A549 (cell line): ENCODE measurements around the gene DNAH1. TPM values are rescaled to one million over a fixed set of nuclear protein-coding genes. Genes with fewer than 3 reads are reported as not detected.

Experiments
- ATAC-seq, 2 experiments: fragments of 200-7000 bp in 1 of 2; fragments of >200 bp in 1 of 2; cut with Nextera tagmentation in 1 of 2; cut with Tn5 transposase in 1 of 2; 3 replicates each; pipeline versions ENCODE4 v1.8.0 to v1.9.1; 2018 to 2020; ENCODE audit warnings: mild to moderate bottlenecking in 1 of 2, moderate library complexity in 1 of 2
- CTCF ChIA-PET: fragments of 300-600 bp; sonication (Branson Sonifier 250); formaldehyde crosslinking; extraction: SDS; loops from one replicate; lab custom pipeline; 2021; ENCODE audit warnings: antibody characterized with exemption, inconsistent platforms; lab: Yijun Ruan, JAX
- POLR2A ChIA-PET: fragments of 350-600 bp; formaldehyde crosslinking; extraction: SDS; loops from one replicate; lab custom pipeline; 2021; ENCODE audit warnings: antibody characterized with exemption, inconsistent platforms; lab: Yijun Ruan, JAX
- DNase-seq, 2 experiments: peaks; one replicate each; pipeline versions ENCODE4 v3.0.0 to v3.0.0-alpha.2; 2011 to 2016; ENCODE audit warnings: low read depth in 1 of 2, low spot score in 1 of 2
- FAIRE-seq: peaks from 2 replicates; lab custom pipeline; 2011; peaks lifted over from hg19 to GRCh38; lab: Jason Lieb, UNC
- H3K27ac ChIP-seq, 2 experiments: fragments of >200 bp; sonication (Bioruptor Twin); formaldehyde crosslinking; 3 replicates each; pipeline ENCODE4 v1.5.1; 2016 to 2017
- H3K4me1 ChIP-seq: fragments of >200 bp; sonication (Bioruptor Twin); formaldehyde crosslinking; 3 replicates; pipeline ENCODE4 v1.6.1; 2016
- H3K4me2 ChIP-seq: fragments of >200 bp; sonication (Bioruptor Twin); formaldehyde crosslinking; 3 replicates; pipeline ENCODE4 v1.6.1; 2016
- H3K4me3 ChIP-seq: fragments of >200 bp; sonication (Bioruptor Twin); formaldehyde crosslinking; 3 replicates; pipeline ENCODE4 v1.5.1; 2016
- H3K9me3 ChIP-seq: fragments of >200 bp; sonication (Bioruptor Twin); formaldehyde crosslinking; 3 replicates; pipeline ENCODE4 v1.6.1; 2016
- CBX2 ChIP-seq: fragments of 200-600 bp; sonication (generic); IDR thresholded peaks from 2 replicates; pipeline ENCODE4 v1.6.1; 2016; ENCODE audit warnings: low read depth, mild to moderate bottlenecking, borderline replicate concordance
- FOSL2 ChIP-seq, 2 experiments: fragments of 450-650 bp in 1 of 2; fragments of >200 bp in 1 of 2; sonication (Bioruptor Twin) in 1 of 2; formaldehyde crosslinking; IDR thresholded peaks; 2 replicates each; pipeline versions ENCODE4 v1.5.0 to v1.6.1; 2016 to 2020; ENCODE audit warnings: mild to moderate bottlenecking in 1 of 2, moderate library complexity in 1 of 2
- FOXS1 ChIP-seq: fragments of 250-450 bp; sonication (Bioruptor Pico); IDR thresholded peaks from 2 replicates; pipeline ENCODE4 v1.5.0; 2020; ENCODE audit warnings: mild to moderate bottlenecking, moderate library complexity
- GATA3 ChIP-seq: IDR thresholded peaks from 2 replicates; pipeline ENCODE4 v1.6.1; 2012; ENCODE audit warnings: borderline replicate concordance
- HOXA7 ChIP-seq: fragments of 250-450 bp; sonication (Bioruptor Pico); IDR thresholded peaks from 2 replicates; pipeline ENCODE4 v1.5.0; 2020; ENCODE audit warnings: mild to moderate bottlenecking, moderate library complexity
- HOXB13 ChIP-seq: fragments of 250-450 bp; sonication (Bioruptor Pico); IDR thresholded peaks from 2 replicates; pipeline ENCODE4 v1.5.0; 2020; ENCODE audit warnings: low read depth, mild to moderate bottlenecking, moderate library complexity
- KDM1A ChIP-seq: fragments of 200-600 bp; sonication (generic); IDR thresholded peaks from 2 replicates; pipeline ENCODE4 v1.6.1; 2016; ENCODE audit warnings: low read depth, mild to moderate bottlenecking
- KDM5A ChIP-seq: fragments of 200-600 bp; sonication (generic); IDR thresholded peaks from 2 replicates; pipeline ENCODE4 v1.6.1; 2016; ENCODE audit warnings: antibody characterized with exemption, mild to moderate bottlenecking
- MAFK ChIP-seq: fragments of 450-650 bp; IDR thresholded peaks from 2 replicates; pipeline ENCODE4 v1.6.1; 2014; ENCODE audit not compliant: partially characterized antibody
- MYC ChIP-seq: IDR thresholded peaks from 2 replicates; pipeline ENCODE4 v1.6.1; 2012; ENCODE audit warnings: mild to moderate bottlenecking, inconsistent platforms, low read length, improper control_type of control experiment, borderline replicate concordance
- NR3C1 ChIP-seq: fragments of >200 bp; sonication (Bioruptor Twin); formaldehyde crosslinking; IDR thresholded peaks from 3 replicates; pipeline ENCODE4 v1.6.1; 2017
- PHF8 ChIP-seq: fragments of 200-600 bp; sonication (generic); IDR thresholded peaks from 2 replicates; pipeline ENCODE4 v1.6.1; 2016; ENCODE audit warnings: low read depth, mild to moderate bottlenecking, antibody characterized with exemption, moderate library complexity, borderline replicate concordance
- RARB ChIP-seq: fragments of 250-450 bp; sonication (Bioruptor Pico); IDR thresholded peaks from 2 replicates; pipeline ENCODE4 v1.8.0; 2021; ENCODE audit warnings: mild to moderate bottlenecking, moderate library complexity
- TFCP2L1 ChIP-seq: fragments of 250-450 bp; sonication (Bioruptor Pico); IDR thresholded peaks from 2 replicates; pipeline ENCODE4 v1.5.0; 2021; ENCODE audit warnings: mild to moderate bottlenecking
- ZFP36 ChIP-seq: fragments of 450-650 bp; IDR thresholded peaks from 2 replicates; pipeline ENCODE4 v1.6.1; 2014; ENCODE audit warnings: borderline replicate concordance; ENCODE audit not compliant: partially characterized antibody
- ZNF302 ChIP-seq: fragments of 250-450 bp; sonication (Bioruptor Pico); IDR thresholded peaks from 2 replicates; pipeline ENCODE4 v1.9.0; 2021; ENCODE audit warnings: inconsistent platforms, mild to moderate bottlenecking, moderate library complexity
- ZSCAN20 ChIP-seq: fragments of 250-450 bp; sonication (Bioruptor Pico); IDR thresholded peaks from 2 replicates; pipeline ENCODE4 v1.8.0; 2022; ENCODE audit warnings: mild to moderate bottlenecking, moderate library complexity
- WGBS: methylation state at CpG from one replicate; pipeline ENCODE4 v1.1.6; 2017; ENCODE audit errors: missing lambda C conversion rate; 5-methylcytosine and 5-hydroxymethylcytosine counted together
- polyA plus RNA-seq, 4 experiments: library from polyadenylated mRNA; depleted of rRNA in 3 of 4; stranded (reverse); fragments of >200 nt; fragmentation: RNase III in 1 of 4; extraction: RNeasy Plus Mini Kit Qiagen cat#74134 plus additional on column Dnase treatment in 1 of 4; gene quantifications; 2 replicates in 3 of 4; 3 replicates in 1 of 4; pipeline ENCODE4 v1.2.3, GENCODE V29; 2011 to 2017
- TF ChIP-seq, protein P1 (sequence below): IDR thresholded peaks from 2 replicates; pipeline ENCODE4 v1.6.1; 2012
- TF ChIP-seq, protein P2 (sequence below): IDR thresholded peaks from 2 replicates; pipeline ENCODE4 v1.6.1; 2012
- TF ChIP-seq, protein P3 (sequence below): fragments of 150-350 bp; IDR thresholded peaks from 2 replicates; pipeline ENCODE4 v1.6.1; 2014; ENCODE audit warnings: low read depth, mild to moderate bottlenecking, low read length
- TF ChIP-seq, protein P4 (sequence below): fragments of 250-450 bp; sonication (Bioruptor Pico); IDR thresholded peaks from 2 replicates; pipeline ENCODE4 v1.5.0; 2020; ENCODE audit warnings: low read depth, mild to moderate bottlenecking, moderate library complexity
- TF ChIP-seq, protein P5 (sequence below): fragments of >200 bp; sonication (Bioruptor Twin); formaldehyde crosslinking; IDR thresholded peaks from 2 replicates; pipeline ENCODE4 v1.6.1; 2016
- TF ChIP-seq, protein P6 (sequence below): fragments of >200 bp; sonication (Bioruptor Twin); formaldehyde crosslinking; IDR thresholded peaks from 3 replicates; pipeline ENCODE4 v1.6.1; 2016

DNAH1 gene
- polyA plus RNA-seq, 2 of the 4 experiments (the other 2 are of a cell fraction) = 0.65 to 1.6 TPM

DNA sequence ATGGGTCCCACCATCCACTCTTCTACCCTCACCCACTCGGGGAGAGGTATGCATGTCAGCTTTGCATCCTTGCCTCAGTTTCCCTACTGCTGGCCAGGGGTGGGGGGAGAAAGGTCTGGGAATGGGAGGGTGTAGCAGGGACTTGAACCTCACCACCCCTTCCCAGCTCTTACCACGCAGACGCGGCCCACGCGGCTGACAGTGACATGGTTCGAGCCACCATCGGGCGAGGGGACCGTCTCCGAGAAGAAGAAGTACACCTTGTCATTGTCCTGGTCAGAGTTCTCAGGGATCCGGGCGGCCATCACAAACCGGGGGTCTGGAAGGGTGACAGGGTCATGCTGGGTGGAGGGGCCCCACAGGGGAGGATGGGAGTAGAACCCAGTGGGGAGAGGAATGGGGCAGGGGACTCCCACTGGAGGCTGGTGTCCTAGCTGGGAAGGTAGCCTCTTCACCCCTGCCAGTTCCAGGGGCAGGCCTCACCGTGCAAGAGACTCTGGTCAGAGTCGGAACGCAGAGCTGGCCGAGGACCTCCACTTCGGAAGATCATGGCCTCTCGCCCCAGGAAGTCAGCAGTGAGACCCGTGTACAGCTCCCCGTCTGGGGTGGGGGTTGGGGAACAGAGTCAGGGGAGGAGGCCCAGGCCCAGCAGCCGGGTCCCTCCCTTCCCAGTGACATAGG lies 125.1 kb downstream of the DNAH1 start:
- H3K27ac ChIP-seq = no peak overlapping the region
- H3K4me1 ChIP-seq = no peaks in the 10 kb centered on the region
- ATAC-seq = no peak
- H3K4me3 ChIP-seq = no peak overlapping the region
- H3K4me2 ChIP-seq = no peak overlapping the region
- no peak for FAIRE-seq
- 91% methylated on average over 15 of the region's 23 CpGs for WGBS
- no peak for DNase-seq
- no peaks in the 10 kb centered on the region for H3K9me3 ChIP-seq
- POLR2A ChIA-PET = no interaction called here
- TF ChIP-seq MYC (no peak), RARB (no peak), FOSL2 (IDR thresholded peaks at IDR 0.05) (no peak), FOSL2 (CRISPR knock-in tag; IDR thresholded peaks at IDR 0.05) (no peak), KDM1A (no peak), PHF8 (no peak), ZSCAN20 (CRISPR knock-in tag) (no peak), MAFK (no peak), CBX2 (no peak), FOXS1 (CRISPR knock-in tag) (no peak), KDM5A (no peak), HOXB13 (CRISPR knock-in tag) (no peak), TFCP2L1 (no peak), ZNF302 (no peak), GATA3 (no peak)
- TF ChIP-seq, protein P1, sequence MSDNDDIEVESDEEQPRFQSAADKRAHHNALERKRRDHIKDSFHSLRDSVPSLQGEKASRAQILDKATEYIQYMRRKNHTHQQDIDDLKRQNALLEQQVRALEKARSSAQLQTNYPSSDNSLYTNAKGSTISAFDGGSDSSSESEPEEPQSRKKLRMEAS = no peak
- TF ChIP-seq, protein P2, sequence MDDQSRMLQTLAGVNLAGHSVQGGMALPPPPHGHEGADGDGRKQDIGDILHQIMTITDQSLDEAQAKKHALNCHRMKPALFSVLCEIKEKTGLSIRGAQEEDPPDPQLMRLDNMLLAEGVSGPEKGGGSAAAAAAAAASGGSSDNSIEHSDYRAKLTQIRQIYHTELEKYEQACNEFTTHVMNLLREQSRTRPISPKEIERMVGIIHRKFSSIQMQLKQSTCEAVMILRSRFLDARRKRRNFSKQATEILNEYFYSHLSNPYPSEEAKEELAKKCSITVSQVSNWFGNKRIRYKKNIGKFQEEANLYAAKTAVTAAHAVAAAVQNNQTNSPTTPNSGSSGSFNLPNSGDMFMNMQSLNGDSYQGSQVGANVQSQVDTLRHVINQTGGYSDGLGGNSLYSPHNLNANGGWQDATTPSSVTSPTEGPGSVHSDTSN = no peak
- TF ChIP-seq, protein P3, sequence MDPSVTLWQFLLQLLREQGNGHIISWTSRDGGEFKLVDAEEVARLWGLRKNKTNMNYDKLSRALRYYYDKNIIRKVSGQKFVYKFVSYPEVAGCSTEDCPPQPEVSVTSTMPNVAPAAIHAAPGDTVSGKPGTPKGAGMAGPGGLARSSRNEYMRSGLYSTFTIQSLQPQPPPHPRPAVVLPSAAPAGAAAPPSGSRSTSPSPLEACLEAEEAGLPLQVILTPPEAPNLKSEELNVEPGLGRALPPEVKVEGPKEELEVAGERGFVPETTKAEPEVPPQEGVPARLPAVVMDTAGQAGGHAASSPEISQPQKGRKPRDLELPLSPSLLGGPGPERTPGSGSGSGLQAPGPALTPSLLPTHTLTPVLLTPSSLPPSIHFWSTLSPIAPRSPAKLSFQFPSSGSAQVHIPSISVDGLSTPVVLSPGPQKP = no peak
- TF ChIP-seq, protein P4, sequence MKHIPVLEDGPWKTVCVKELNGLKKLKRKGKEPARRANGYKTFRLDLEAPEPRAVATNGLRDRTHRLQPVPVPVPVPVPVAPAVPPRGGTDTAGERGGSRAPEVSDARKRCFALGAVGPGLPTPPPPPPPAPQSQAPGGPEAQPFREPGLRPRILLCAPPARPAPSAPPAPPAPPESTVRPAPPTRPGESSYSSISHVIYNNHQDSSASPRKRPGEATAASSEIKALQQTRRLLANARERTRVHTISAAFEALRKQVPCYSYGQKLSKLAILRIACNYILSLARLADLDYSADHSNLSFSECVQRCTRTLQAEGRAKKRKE (CRISPR knock-in tag) = no peak
- TF ChIP-seq, protein P5, sequence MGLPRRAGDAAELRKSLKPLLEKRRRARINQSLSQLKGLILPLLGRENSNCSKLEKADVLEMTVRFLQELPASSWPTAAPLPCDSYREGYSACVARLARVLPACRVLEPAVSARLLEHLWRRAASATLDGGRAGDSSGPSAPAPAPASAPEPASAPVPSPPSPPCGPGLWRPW = no peak
- CTCF ChIA-PET = interaction anchor here (14.4 kb wide), 1 partner anchor 12 kb away, joined by 351 read pairs; no protein-coding TSS in a partner anchor

DNA sequence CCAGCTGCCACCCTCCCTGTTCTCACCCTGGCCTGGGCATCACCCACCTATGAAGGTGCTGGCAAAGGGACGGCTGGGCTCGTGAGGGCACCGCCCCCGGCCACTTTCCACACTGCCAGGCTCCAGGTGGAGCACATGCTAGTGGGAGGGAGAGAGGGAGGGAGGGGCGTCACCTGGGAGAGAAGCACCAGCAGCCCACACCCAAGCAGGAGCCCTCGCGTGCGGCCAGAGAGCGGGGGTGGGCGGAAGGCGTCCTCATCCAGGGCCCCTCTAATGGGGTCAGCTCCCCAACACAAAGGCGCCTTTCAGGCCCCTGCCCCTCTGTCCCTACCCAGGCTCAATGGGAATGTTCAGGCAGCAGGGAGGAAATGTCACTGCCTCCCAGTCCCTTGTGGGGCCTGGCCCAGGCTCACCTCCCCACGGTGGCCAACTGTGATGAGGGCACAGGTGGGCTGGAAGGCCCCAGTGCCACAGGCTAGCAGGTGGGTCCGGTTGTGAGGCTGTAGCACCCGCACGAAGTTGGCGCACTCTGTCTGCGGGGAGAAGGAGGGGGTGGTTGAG lies 125.7 kb downstream of the DNAH1 start:
- no peak overlapping the region for H3K4me3 ChIP-seq
- ATAC-seq (no peak), DNase-seq (no peak), FAIRE-seq (no peak)
- no peaks in the 10 kb centered on the region for H3K4me1 ChIP-seq
- H3K4me2 ChIP-seq = no peak overlapping the region
- TF ChIP-seq HOXA7 = no peak
- TF ChIP-seq NR3C1 = no peak
- TF ChIP-seq ZNF302 = no peak
- TF ChIP-seq, protein P1 = no peak
- TF ChIP-seq, protein P6, sequence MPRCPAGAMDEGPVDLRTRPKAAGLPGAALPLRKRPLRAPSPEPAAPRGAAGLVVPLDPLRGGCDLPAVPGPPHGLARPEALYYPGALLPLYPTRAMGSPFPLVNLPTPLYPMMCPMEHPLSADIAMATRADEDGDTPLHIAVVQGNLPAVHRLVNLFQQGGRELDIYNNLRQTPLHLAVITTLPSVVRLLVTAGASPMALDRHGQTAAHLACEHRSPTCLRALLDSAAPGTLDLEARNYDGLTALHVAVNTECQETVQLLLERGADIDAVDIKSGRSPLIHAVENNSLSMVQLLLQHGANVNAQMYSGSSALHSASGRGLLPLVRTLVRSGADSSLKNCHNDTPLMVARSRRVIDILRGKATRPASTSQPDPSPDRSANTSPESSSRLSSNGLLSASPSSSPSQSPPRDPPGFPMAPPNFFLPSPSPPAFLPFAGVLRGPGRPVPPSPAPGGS = no peak
- TF ChIP-seq ZFP36 = no peak
- POLR2A ChIA-PET = no interaction called here
- no peaks in the 10 kb centered on the region for H3K9me3 ChIP-seq
- WGBS = 94% methylated on average over 3 of the region's 18 CpGs
- H3K27ac ChIP-seq = no peak overlapping the region
- CTCF ChIA-PET = interaction anchor here (0.6 to 14.4 kb wide), 2 partner anchors 12 to 26 kb away, joined by 5 to 351 read pairs; no protein-coding TSS in a partner anchor
